ENCODE data around the gene TSPYL4. TPM values are rescaled to one million over a fixed set of nuclear protein-coding genes. Genes with fewer than 3 reads are reported as not detected.

Gene TSPYL4
- total RNA-seq, 1 experiment from 2014 or later, result 24.9 TPM

GRCh38 chr6:116279232-116280160 is 25.6 kb upstream of the TSPYL4 start, which contains the start of gene TSPYL1:
Gene TSPYL1 (minus strand): TSS chr6:116279930. CDS start chr6:116279830, 100 bp downstream.
- Histone ChIP-seq H2AFZ (ENCODE audit: low read length) (peak within 1 kb of the TSS; percentile 96), H3K27ac (ENCODE audit: low read length) (peak within 1 kb of the TSS; percentile 80), H3K36me3 (ENCODE audit: insufficient read depth, low read length) (peaks cover 26% of the 10 kb centered on the region; the same call in 1 of the 2 replicates), H3K9me2 (replicated peaks; ENCODE audit: insufficient read depth, low read length) (no peaks in the 10 kb centered on the region), H3K4me1 (ENCODE audit: low read length) (peaks cover 75% of the 10 kb centered on the region), H3K4me3 (ENCODE audit: low read length) (peak within 1 kb of the TSS; percentile 90), H3K27me3 (ENCODE audit: low read length) (no peaks in the 10 kb centered on the region), H3K9me3 (ENCODE audit: low read length) (no peaks in the 10 kb centered on the region), H3K4me2 (ENCODE audit: low read depth, low read length, poor library complexity, severe bottlenecking) (peak within 1 kb of the TSS; percentile 98), H3K9ac (ENCODE audit: low read length) (peak within 1 kb of the TSS; percentile 83), H4K20me1 (ENCODE audit: insufficient read depth, low read depth, low read length) (peaks cover 39% of the 10 kb centered on the region), H3K79me2 (ENCODE audit: low read length) (peaks cover 59% of the 10 kb centered on the region)
- peak; percentile 99 for DNase-seq

GRCh38 chr6:116278854-116279231 is 25.0 kb upstream of the TSPYL4 start:
- Histone ChIP-seq H3K27ac (ENCODE audit: low read length) (peak overlapping the region; percentile 80), H3K9me3 (ENCODE audit: low read length) (no peaks in the 10 kb centered on the region), H4K20me1 (ENCODE audit: insufficient read depth, low read depth, low read length) (peaks cover 39% of the 10 kb centered on the region), H3K79me2 (ENCODE audit: low read length) (peaks cover 60% of the 10 kb centered on the region), H3K9ac (ENCODE audit: low read length) (peak overlapping the region; percentile 83), H2AFZ (ENCODE audit: low read length) (no peak overlapping the region), H3K27me3 (ENCODE audit: low read length) (no peaks in the 10 kb centered on the region), H3K9me2 (replicated peaks; ENCODE audit: insufficient read depth, low read length) (no peaks in the 10 kb centered on the region), H3K4me2 (ENCODE audit: low read depth, low read length, poor library complexity, severe bottlenecking) (peak overlapping the region; percentile 98), H3K4me1 (ENCODE audit: low read length) (peaks cover 75% of the 10 kb centered on the region), H3K4me3 (ENCODE audit: low read length) (peak overlapping the region; percentile 90), H3K36me3 (ENCODE audit: insufficient read depth, low read length) (peaks cover 26% of the 10 kb centered on the region; the same call in 1 of the 2 replicates)
- DNase-seq, result peak; percentile 44

GRCh38 chr6:116278481-116278829 is 24.6 kb upstream of the TSPYL4 start:
- peaks cover 26% of the 10 kb centered on the region; the same call in 1 of the 2 replicates for H3K36me3 ChIP-seq (ENCODE audit: insufficient read depth, low read length)

GRCh38 chr6:116277124-116277523 is 23.2 kb upstream of the TSPYL4 start:
- Histone ChIP-seq H3K9ac (ENCODE audit: low read length) (peak overlapping the region; percentile 40), H3K4me1 (ENCODE audit: low read length) (peaks cover 62% of the 10 kb centered on the region), H3K27me3 (ENCODE audit: low read length) (no peaks in the 10 kb centered on the region), H4K20me1 (ENCODE audit: insufficient read depth, low read depth, low read length) (peaks cover 39% of the 10 kb centered on the region), H3K9me3 (ENCODE audit: low read length) (no peaks in the 10 kb centered on the region), H3K4me3 (ENCODE audit: low read length) (peak overlapping the region; percentile 90), H3K79me2 (ENCODE audit: low read length) (peaks cover 60% of the 10 kb centered on the region), H3K36me3 (ENCODE audit: insufficient read depth, low read length) (peaks cover 26% of the 10 kb centered on the region; the same call in 1 of the 2 replicates), H3K27ac (ENCODE audit: low read length) (no peak overlapping the region), H3K4me2 (ENCODE audit: low read depth, low read length, poor library complexity, severe bottlenecking) (peak overlapping the region; percentile 98), H2AFZ (ENCODE audit: low read length) (no peak overlapping the region), H3K9me2 (replicated peaks; ENCODE audit: insufficient read depth, low read length) (no peaks in the 10 kb centered on the region)
- DNase-seq, result no peak

More at GRCh38 chr6:116278481-116278829, 24.6 kb upstream of the TSPYL4 start:
- Histone ChIP-seq H3K4me3 (ENCODE audit: low read length) (peak overlapping the region; percentile 90), H3K4me1 (ENCODE audit: low read length) (peaks cover 75% of the 10 kb centered on the region), H3K9me2 (replicated peaks; ENCODE audit: insufficient read depth, low read length) (no peaks in the 10 kb centered on the region), H3K27me3 (ENCODE audit: low read length) (no peaks in the 10 kb centered on the region), H3K4me2 (ENCODE audit: low read depth, low read length, poor library complexity, severe bottlenecking) (peak overlapping the region; percentile 98), H3K27ac (ENCODE audit: low read length) (no peak overlapping the region; the same call in 1 of the 2 replicates), H4K20me1 (ENCODE audit: insufficient read depth, low read depth, low read length) (peaks cover 39% of the 10 kb centered on the region), H3K9me3 (ENCODE audit: low read length) (no peaks in the 10 kb centered on the region), H3K9ac (ENCODE audit: low read length) (peak overlapping the region; percentile 83), H2AFZ (ENCODE audit: low read length) (no peak overlapping the region), H3K79me2 (ENCODE audit: low read length) (peaks cover 60% of the 10 kb centered on the region)
- no peak for DNase-seq

GRCh38 chr6:116271149-116271708 is 17.4 kb upstream of the TSPYL4 start:
- Histone ChIP-seq H3K4me2 (ENCODE audit: low read depth, low read length, poor library complexity, severe bottlenecking) (no peak overlapping the region), H3K79me2 (ENCODE audit: low read length) (peaks cover 22% of the 10 kb centered on the region), H3K4me3 (ENCODE audit: low read length) (no peak overlapping the region), H3K27ac (ENCODE audit: low read length) (no peak overlapping the region), H3K9me3 (ENCODE audit: low read length) (no peaks in the 10 kb centered on the region), H3K4me1 (ENCODE audit: low read length) (peaks cover 35% of the 10 kb centered on the region), H3K36me3 (ENCODE audit: insufficient read depth, low read length) (peaks cover 12% of the 10 kb centered on the region; the same call in 1 of the 2 replicates), H3K27me3 (ENCODE audit: low read length) (no peaks in the 10 kb centered on the region), H3K9me2 (replicated peaks; ENCODE audit: insufficient read depth, low read length) (no peaks in the 10 kb centered on the region), H2AFZ (ENCODE audit: low read length) (no peak overlapping the region), H3K9ac (ENCODE audit: low read length) (no peak overlapping the region), H4K20me1 (ENCODE audit: insufficient read depth, low read depth, low read length) (peaks cover 8% of the 10 kb centered on the region; the same call in 1 of the 2 replicates)
- no peak for DNase-seq

- Histone ChIP-seq H3K4me2 (ENCODE audit: low read depth, low read length, poor library complexity, severe bottlenecking) (no peak overlapping the region), H3K79me2 (ENCODE audit: low read length) (0 out of 2 replicates have a peak, but pooled peaks cover 3% of the 10 kb centered on the region), H3K9me2 (replicated peaks; ENCODE audit: insufficient read depth, low read length) (no peaks in the 10 kb centered on the region), H2AFZ (ENCODE audit: low read length) (no peak overlapping the region), H3K27ac (ENCODE audit: low read length) (0 out of 2 replicates have a peak overlapping the region, but pooled peaks have one; percentile 26), H4K20me1 (ENCODE audit: insufficient read depth, low read depth, low read length) (no peaks in the 10 kb centered on the region), H3K9ac (ENCODE audit: low read length) (no peak overlapping the region), H3K36me3 (ENCODE audit: insufficient read depth, low read length) (peaks cover 8% of the 10 kb centered on the region; the same call in 1 of the 2 replicates), H3K4me1 (ENCODE audit: low read length) (peaks cover 19% of the 10 kb centered on the region), H3K27me3 (ENCODE audit: low read length) (no peaks in the 10 kb centered on the region), H3K9me3 (ENCODE audit: low read length) (no peaks in the 10 kb centered on the region), H3K4me3 (ENCODE audit: low read length) (no peak overlapping the region)
- peak; percentile 86 for DNase-seq
Measured at GRCh38 chr6:116268589-116269293, 14.9 kb upstream of the TSPYL4 start.

- Histone ChIP-seq H4K20me1 (ENCODE audit: insufficient read depth, low read depth, low read length) (no peaks in the 10 kb centered on the region), H3K27ac (ENCODE audit: low read length) (no peak overlapping the region), H3K27me3 (ENCODE audit: low read length) (no peaks in the 10 kb centered on the region)
Measured at GRCh38 chr6:116267836-116268588, 14.1 kb upstream of the TSPYL4 start.

More at GRCh38 chr6:116267836-116268588, 14.1 kb upstream of the TSPYL4 start:
- Histone ChIP-seq H2AFZ (ENCODE audit: low read length) (no peak overlapping the region), H3K36me3 (ENCODE audit: insufficient read depth, low read length) (peaks cover 8% of the 10 kb centered on the region; the same call in 1 of the 2 replicates), H3K4me1 (ENCODE audit: low read length) (peaks cover 19% of the 10 kb centered on the region), H3K4me2 (ENCODE audit: low read depth, low read length, poor library complexity, severe bottlenecking) (no peak overlapping the region), H3K9me3 (ENCODE audit: low read length) (no peaks in the 10 kb centered on the region), H3K9ac (ENCODE audit: low read length) (no peak overlapping the region), H3K9me2 (replicated peaks; ENCODE audit: insufficient read depth, low read length) (no peaks in the 10 kb centered on the region), H3K4me3 (ENCODE audit: low read length) (no peak overlapping the region), H3K79me2 (ENCODE audit: low read length) (0 out of 2 replicates have a peak, but pooled peaks cover 3% of the 10 kb centered on the region)
- no peak for DNase-seq

All from Karpas-422 (cell line).